ENCODE data around the gene KIFC3. TPM values are rescaled to one million over a fixed set of nuclear protein-coding genes. Genes with fewer than 3 reads are reported as not detected.
"Not testable (repeated sequence)": the region's sequence is repeated elsewhere in the genome, so short reads cannot be mapped to it uniquely, and the experiment has no call there.

KIFC3 gene
- total RNA-seq, 1 experiment from 2014 or later: 32.6 TPM

DNA sequence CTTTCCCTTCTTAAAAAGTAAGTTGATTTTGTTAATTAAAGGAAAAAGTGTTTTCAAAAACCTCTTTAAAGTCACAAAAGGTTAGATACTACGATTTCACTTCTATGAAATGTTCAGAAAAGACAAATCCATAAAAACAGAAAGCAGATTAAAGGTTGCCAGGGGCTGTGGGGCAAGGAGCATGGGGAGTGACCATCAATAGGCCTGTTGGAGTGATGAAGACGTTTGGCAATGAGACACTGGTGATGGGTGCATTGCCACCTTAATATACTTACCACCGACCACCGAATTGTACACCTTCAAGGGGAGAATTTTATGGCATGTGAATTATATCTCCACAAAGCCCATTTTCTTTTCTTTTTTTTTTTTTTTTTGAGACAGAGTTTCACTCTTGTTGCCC, 19.2 kb downstream of the KIFC3 start:
- intact Hi-C loops (cut with micrococcal nuclease): no loop called here
- no peak overlapping the region for H3K9ac ChIP-seq (ENCODE audit: low read length)
- ATAC-seq: no peak
- DNase-seq: no peak
- no peak for TF ChIP-seq EZH2phosphoT487 (IDR thresholded peaks at IDR 0.05; ENCODE audit: borderline replicate concordance, low read length)
- no peak for TF ChIP-seq EZH2 (IDR thresholded peaks at IDR 0.05; ENCODE audit: low read length, unreplicated experiment)
- H3K9me2 ChIP-seq (replicated peaks; ENCODE audit: low read length): no peaks in the 10 kb centered on the region
- H3K4me1 ChIP-seq (ENCODE audit: insufficient read depth, low read length): no peaks in the 10 kb centered on the region
- H3K4me3 ChIP-seq (ENCODE audit: low read length): no peak overlapping the region
- H3K27me3 ChIP-seq (ENCODE audit: low read length): no peaks in the 10 kb centered on the region
- ChIA-PET POLR2A (ENCODE audit: unreplicated experiment) (no interaction called here), CTCF (no interaction called here)
- H3K4me2 ChIP-seq (ENCODE audit: low read length): no peak overlapping the region
- H2AFZ ChIP-seq (ENCODE audit: low read length): no peak overlapping the region
- no peak overlapping the region for H3K27ac ChIP-seq (ENCODE audit: low read length)
- H3K36me3 ChIP-seq (ENCODE audit: low read depth, low read length): no peaks in the 10 kb centered on the region
- BruUV-seq (replicated peaks): no TSS peak
- H3K79me2 ChIP-seq (ENCODE audit: low read length): no peaks in the 10 kb centered on the region
- no peaks in the 10 kb centered on the region for H3F3A ChIP-seq (ENCODE audit: low read length, unreplicated experiment)
- H3K9me3 ChIP-seq (ENCODE audit: low read length): no peaks in the 10 kb centered on the region
- no peaks in the 10 kb centered on the region for H4K20me1 ChIP-seq (ENCODE audit: low read length)

DNA sequence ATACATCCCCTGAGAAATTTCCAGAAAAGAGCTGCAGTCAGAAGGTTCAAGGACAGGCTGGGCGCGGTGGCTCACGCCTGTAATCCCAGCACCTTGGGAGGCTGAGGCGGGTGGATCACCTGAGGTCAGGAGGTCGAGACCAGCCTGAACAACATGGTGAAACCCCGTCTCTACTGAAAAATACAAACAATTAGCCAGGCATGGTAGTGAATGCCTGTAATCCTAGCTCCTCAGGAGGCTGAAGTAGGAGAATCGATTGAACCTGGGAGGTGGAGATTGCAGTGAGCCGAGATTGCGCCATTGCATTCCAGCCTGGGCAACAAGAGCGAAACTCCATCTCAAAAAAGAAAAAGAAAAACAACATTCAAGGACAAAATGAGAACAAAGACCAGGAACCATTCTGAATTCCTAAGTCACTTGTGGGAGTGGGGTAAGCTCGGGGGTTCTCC, 19.7 kb downstream of the KIFC3 start:
- H3F3A ChIP-seq (ENCODE audit: low read length, unreplicated experiment); BruUV-seq (replicated peaks); H3K9me3 ChIP-seq (ENCODE audit: low read length); ATAC-seq; H3K4me3 ChIP-seq (ENCODE audit: low read length); H2AFZ ChIP-seq (ENCODE audit: low read length); H3K9ac ChIP-seq (ENCODE audit: low read length); H3K9me2 ChIP-seq (replicated peaks; ENCODE audit: low read length); H4K20me1 ChIP-seq (ENCODE audit: low read length); H3K79me2 ChIP-seq (ENCODE audit: low read length); intact Hi-C loops (cut with micrococcal nuclease); H3K27ac ChIP-seq (ENCODE audit: low read length); CTCF ChIA-PET; H3K4me1 ChIP-seq (ENCODE audit: insufficient read depth, low read length); DNase-seq; POLR2A ChIA-PET (ENCODE audit: unreplicated experiment); H3K36me3 ChIP-seq (ENCODE audit: low read depth, low read length); H3K27me3 ChIP-seq (ENCODE audit: low read length); H3K4me2 ChIP-seq (ENCODE audit: low read length): not testable (repeated sequence)

DNA sequence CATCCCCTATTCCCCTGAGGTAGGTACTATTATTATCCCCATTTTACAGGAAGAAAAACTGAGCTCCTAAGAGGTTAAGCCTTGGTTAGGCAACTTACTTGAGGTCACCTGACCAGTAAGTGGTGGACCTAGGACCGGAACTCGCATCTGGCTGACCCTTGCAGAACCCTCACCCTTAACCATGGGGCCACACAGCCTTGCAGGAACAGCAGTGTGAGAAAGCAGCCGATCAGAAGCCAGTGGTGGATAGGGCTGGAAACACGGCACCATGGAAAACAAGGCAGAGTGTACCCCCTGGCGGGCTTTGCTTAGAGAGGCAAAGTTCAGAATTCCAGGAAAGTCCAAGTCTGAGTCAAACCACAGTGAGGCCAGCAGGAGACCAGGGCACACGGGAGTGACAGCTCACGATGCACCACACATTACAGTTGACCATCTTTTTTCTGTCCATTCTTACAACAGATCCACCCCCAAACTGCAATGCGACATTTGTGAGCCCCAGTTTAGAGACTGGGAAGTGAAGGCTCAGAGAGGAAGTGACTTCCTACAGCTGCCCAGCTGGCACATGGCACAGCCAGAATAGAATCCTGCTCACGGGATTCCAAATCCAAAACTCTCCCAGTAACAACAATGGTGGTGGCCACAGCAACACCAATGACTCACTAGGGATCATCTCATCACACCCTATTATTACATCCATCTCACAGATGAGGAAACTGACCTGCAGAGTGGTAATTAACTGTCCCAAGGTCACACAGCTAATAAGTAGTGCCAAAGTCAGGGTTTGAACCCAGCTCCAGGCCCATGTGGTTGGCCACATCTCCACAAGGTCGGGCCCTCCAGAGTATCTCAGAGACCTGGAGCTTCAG, 20.3 kb downstream of the KIFC3 start:
- H3K9ac ChIP-seq (ENCODE audit: low read length): no peak overlapping the region
- POLR2A ChIA-PET (ENCODE audit: unreplicated experiment): no interaction called here
- intact Hi-C loops (cut with micrococcal nuclease): no loop called here
- CTCF ChIA-PET: no interaction called here
- ATAC-seq (no peak), DNase-seq (no peak)
- H3K27me3 ChIP-seq (ENCODE audit: low read length): no peaks in the 10 kb centered on the region
- H3K9me3 ChIP-seq (ENCODE audit: low read length): no peaks in the 10 kb centered on the region
- no peaks in the 10 kb centered on the region for H4K20me1 ChIP-seq (ENCODE audit: low read length)
- no peaks in the 10 kb centered on the region for H3K36me3 ChIP-seq (ENCODE audit: low read depth, low read length)
- no peaks in the 10 kb centered on the region for H3K4me1 ChIP-seq (ENCODE audit: insufficient read depth, low read length)
- no peak overlapping the region for H3K4me2 ChIP-seq (ENCODE audit: low read length)
- H3K79me2 ChIP-seq (ENCODE audit: low read length): no peaks in the 10 kb centered on the region
- H3K27ac ChIP-seq (ENCODE audit: low read length): no peak overlapping the region
- H3K4me3 ChIP-seq (ENCODE audit: low read length): no peak overlapping the region
- no peaks in the 10 kb centered on the region for H3K9me2 ChIP-seq (replicated peaks; ENCODE audit: low read length)
- no peaks in the 10 kb centered on the region for H3F3A ChIP-seq (ENCODE audit: low read length, unreplicated experiment)
- TF ChIP-seq EZH2phosphoT487 (IDR thresholded peaks at IDR 0.05; ENCODE audit: borderline replicate concordance, low read length) (no peak), EZH2 (IDR thresholded peaks at IDR 0.05; ENCODE audit: low read length, unreplicated experiment) (no peak)
- TF ChIP-seq, protein P1, sequence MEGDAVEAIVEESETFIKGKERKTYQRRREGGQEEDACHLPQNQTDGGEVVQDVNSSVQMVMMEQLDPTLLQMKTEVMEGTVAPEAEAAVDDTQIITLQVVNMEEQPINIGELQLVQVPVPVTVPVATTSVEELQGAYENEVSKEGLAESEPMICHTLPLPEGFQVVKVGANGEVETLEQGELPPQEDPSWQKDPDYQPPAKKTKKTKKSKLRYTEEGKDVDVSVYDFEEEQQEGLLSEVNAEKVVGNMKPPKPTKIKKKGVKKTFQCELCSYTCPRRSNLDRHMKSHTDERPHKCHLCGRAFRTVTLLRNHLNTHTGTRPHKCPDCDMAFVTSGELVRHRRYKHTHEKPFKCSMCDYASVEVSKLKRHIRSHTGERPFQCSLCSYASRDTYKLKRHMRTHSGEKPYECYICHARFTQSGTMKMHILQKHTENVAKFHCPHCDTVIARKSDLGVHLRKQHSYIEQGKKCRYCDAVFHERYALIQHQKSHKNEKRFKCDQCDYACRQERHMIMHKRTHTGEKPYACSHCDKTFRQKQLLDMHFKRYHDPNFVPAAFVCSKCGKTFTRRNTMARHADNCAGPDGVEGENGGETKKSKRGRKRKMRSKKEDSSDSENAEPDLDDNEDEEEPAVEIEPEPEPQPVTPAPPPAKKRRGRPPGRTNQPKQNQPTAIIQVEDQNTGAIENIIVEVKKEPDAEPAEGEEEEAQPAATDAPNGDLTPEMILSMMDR (conservative IDR thresholded peaks at IDR 0.05; ENCODE audit: low read depth, low read length): no peak
- no TSS peak for BruUV-seq (replicated peaks)
- no peak overlapping the region for H2AFZ ChIP-seq (ENCODE audit: low read length)

Data from PC-3 (cell line).